Epidermal melanocyte (primary cell): Measurements from ENCODE around the gene ULK1.
A peak's percentile ranks its signal among the peaks of the same experiment; 100 is the strongest.

Experiments used
- DNase-seq: peaks from one replicate; pipeline ENCODE4 v3.0.0; 2011; ENCODE audit warnings: low spot score; ENCODE audit not compliant: insufficient read length

Gene ULK1

DNA sequence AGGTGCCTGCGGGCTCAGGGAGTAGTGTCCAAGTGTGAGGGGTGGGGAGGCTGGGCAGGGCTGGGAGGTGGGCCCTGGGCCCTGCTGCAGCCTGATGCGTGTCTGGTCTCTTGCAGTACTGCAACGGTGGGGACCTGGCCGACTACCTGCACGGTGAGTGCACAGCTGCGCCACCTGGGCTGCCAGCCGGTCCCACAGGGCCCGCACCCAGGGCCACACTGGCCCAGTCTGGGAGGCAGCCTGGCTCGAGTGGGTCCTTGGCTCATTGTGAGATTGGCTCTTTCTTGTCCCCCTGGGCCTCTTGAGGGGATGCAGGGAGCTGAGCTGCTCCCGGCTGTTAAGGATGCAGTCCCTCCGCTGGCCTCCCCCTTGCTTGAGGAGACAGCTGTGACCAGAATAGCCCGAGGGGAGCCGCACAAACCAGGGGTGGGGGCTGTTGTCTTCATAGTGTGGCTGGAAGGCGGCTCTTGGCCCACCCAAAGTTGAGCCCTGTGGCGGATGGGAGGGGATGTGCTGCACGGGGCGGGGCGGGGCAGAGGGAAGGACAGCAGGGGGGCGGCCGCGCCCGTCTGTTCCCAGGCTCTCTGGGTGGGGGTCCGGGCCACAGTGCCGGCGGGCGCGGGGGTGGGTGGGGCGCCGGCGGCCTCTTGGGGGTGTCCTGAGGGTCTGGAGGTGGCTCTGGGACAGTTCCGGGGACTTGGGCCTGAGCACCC is 13.1 kb downstream of the ULK1 start:
- DNase-seq: no peak

- no peak for DNase-seq
Measured at GRCh38 chr12:131908092-131909080, 14.0 kb downstream of the ULK1 start.

DNA sequence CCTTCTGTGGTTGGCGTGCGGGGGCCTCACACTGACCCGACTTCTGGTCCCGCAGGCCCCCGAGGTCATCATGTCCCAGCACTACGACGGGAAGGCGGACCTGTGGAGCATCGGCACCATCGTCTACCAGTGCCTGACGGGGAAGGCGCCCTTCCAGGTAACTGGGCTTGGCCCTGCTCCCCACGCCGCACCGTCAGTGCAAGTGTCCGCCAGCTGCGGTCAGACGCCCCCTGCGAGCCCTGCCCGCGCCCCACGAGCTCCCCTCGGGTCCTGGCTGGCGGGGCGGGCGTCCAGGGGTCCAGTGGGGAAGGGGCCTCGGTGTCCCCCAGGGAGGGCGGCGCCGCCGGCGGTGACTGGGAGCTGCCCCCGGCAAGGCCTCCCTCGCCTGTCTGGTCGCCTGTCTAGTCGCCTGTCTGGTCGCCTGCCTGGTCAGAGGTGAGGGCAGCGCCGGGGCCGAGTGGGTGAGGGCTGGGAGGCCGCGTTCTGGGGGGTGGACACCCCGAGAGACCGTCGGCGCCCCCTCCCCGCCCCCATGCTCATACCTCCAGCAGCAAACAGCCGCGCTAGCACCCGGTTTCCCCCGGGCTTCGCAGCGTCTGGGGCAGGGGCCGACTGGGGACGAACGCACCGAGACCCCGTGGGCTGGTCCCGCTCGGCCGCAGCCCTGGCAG is 14.8 kb downstream of the ULK1 start:
- no peak for DNase-seq

DNA sequence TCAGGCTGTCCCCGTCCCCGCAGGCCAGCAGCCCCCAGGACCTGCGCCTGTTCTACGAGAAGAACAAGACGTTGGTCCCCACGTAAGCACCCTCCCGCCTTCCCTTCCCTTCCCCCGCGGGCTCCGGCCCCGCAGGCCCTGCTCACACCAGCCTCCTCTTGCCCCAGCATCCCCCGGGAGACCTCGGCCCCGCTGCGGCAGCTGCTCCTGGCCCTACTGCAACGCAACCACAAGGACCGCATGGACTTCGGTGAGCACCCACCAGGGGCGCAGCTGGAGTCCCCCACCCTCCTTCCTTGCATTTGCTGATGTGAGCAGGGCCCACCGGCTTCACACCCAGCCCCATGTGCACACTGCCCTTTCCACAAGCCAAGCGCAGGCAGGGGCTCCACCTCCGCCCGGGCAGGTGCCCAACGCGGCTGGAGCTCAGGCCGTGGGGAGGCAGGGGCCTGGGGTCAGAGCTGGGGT is 15.4 kb downstream of the ULK1 start:
- no peak for DNase-seq

GRCh38 chr12:131910302-131911027 is 16.0 kb downstream of the ULK1 start:
- no peak for DNase-seq

DNA sequence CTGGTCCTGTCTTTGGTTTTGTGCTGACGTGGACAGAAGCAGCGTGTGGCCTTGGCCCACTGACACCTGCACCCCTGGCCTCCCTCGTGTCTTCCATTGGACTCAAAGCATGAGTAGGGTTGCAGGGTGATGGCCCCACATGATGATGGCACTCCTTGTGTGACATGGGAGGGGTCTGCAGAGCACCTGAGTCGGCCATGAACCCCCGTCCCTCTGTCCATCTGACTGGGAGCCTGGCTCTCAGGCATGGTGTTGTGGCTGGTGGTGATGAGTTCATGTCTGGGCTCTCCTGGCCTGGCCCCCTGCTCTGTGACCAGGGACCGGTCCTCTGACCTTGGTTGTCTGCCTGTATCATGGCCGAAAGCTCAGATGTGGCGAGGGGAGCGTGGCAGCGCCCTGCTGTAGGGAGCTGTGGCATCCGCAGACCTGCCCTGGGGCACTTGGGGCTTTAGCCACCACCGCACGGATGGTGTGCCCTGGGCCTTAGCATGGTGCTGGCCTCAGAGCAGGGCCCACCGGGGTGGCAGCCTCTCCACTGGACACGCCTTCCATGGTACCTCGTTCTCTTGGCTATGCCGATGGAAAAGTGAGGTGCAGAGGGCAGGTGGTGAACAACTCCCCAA is 16.7 kb downstream of the ULK1 start:
- DNase-seq: no peak

GRCh38 chr12:131911851-131912477 is 17.5 kb downstream of the ULK1 start:
- no peak for DNase-seq

DNA sequence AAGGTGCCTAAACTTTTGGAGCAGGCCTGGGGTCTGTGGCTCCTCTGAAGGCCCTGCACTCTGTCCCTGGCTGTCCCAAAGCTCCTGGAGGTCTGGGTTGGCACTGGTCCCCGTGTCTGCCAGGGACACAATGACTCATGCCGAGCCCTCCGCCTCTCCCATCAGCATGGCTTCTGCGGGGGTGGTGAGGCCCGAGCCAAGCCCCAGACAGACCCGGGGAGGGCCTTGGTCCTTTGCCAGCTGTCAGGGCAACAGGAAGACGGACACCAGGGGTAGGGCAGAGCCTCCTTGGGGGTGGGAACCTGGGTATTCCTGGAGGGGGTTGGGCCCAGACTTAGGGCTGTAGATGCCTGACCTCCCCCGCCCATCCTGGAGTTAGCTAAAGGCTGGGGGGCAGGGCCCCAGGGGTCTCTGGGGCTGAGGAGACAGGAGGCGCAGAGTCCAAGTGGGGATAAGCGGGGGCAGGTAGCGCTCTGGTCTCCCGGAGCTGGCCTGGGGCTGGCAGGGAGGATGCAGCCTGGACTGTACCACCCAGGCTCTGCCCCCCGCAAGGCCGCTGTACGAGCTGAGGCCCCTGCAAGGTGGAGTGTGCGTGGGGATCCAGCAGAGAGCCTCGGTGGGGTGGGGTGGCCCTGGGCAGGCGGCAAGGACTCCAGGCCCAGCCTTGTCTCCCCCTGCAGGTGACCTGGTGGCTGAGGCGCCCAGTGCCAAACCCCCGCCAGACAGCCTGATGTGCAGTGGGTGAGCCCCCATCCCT is 18.3 kb downstream of the ULK1 start:
- peak; percentile 90 for DNase-seq

DNA sequence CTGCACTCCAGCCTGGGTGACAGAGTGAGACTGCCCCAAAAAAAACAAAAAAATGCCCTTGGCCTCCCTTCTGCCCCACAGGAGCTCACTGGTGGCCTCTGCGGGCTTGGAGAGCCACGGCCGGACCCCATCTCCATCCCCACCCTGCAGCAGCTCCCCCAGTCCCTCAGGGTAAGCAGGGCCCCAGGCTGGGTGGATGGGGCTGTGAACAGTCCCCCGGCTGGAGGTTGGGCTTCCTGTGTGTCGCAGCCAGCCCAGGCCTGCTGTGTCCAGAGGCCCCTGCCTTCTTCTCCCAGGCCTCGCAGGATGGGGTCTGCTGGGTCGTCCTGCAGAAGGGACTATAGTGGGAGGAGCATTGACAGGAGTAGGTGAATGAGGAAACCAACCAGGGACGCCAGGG is 19.2 kb downstream of the ULK1 start:
- DNase-seq: no peak

- no peak for DNase-seq
Measured at GRCh38 chr12:131914179-131914702, 19.8 kb downstream of the ULK1 start.

DNA sequence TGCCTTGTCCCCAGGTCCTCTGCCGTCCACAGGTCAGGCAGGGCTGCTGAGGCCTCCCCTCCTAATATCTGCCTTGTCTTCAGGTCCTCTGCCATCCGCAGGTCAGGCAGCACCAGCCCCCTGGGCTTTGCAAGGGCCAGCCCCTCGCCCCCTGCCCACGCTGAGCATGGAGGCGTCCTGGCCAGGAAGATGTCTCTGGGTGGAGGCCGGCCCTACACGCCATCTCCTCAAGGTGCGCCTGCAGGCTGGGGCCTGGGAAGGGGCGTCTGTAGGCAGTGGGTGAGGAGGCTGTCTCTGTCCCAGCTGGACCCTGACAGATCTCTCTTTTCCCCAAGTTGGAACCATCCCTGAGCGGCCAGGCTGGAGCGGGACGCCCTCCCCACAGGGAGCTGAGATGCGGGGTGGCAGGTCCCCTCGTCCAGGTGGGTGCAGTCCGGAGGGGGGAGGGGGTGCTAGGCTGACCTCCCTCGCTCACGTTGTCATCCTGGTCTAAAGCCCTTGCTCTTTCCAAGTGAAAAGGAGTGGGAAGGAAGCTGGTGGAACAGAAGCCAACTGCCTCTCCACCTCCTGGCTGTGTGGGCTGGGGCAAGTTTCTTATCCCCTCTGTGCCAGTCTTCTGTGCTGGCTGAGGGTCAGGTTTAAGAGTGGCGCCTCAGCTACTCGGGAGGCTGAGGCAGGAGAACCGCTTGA is 20.7 kb downstream of the ULK1 start:
- no peak for DNase-seq

DNA sequence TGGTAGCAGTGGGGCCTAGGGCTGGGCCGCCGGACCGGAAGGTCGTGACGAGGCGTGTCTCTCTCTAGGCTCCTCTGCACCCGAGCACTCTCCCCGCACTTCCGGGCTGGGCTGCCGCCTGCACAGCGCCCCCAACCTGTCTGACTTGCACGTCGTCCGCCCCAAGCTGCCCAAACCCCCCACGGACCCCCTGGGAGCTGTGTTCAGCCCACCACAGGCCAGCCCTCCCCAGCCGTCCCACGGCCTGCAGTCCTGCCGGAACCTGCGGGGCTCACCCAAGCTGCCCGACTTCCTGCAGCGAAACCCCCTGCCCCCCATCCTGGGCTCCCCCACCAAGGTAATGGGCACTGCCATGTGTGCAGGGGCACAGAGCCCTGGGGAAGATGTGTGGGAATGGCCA is 21.4 kb downstream of the ULK1 start:
- no peak for DNase-seq

GRCh38 chr12:131916306-131917138 is 22.1 kb downstream of the ULK1 start:
- no peak for DNase-seq

DNA sequence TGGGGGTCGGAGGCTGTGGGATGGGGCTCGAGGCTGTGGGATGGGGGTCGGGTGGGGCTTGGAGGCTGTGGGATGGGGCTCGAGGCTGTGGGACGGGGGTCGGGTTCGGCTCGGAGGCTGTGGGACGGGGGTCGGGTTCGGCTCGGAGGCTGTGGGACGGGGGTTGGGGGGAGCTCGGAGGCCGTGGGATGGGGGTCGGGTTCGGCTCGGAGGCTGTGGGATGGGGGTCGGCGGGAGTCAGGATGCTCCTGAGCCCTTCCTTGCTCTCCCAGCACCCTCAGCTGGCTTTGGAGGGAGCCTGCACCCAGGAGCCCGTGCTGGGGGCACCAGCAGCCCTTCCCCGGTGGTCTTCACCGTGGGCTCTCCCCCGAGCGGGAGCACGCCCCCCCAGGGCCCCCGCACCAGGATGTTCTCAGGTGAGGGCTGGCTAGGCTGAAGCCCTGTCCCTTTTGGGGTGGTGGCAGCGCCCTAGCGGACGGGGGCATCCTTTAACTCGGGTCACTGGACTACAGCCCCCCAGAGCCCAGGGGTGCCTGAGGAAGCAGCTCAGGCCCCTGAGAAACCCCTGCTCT is 22.8 kb downstream of the ULK1 start:
- DNase-seq: peak; percentile 15

DNA sequence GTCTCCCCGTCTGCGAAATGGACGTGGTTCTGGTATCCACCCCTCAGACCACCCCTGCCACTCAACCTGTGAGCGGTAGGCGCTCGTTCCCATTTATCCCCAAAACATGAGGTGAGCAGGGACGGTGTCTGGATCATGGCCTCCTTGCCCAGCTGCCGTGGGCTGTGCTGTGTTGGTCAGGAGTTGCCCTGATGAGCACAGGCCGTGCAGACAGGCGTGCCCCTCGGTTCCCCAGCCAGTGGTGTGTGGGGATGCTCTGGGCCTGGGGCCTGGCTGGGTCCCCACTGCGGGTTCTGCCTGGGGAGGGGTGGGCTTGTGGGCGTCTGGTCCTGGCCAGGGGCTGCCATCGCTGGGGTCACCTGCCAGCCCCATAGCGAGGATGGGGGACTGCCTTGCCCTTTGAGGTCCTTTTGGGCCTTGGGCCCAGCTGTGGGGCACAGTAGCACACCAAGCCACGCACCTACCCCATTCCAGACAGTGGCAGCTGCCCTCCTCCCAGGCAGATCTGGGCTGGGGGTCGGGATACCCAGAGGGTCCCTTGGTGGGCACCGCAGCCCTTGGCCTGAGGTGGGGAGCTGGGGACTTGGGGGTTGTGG is 23.4 kb downstream of the ULK1 start:
- no peak for DNase-seq

DNA sequence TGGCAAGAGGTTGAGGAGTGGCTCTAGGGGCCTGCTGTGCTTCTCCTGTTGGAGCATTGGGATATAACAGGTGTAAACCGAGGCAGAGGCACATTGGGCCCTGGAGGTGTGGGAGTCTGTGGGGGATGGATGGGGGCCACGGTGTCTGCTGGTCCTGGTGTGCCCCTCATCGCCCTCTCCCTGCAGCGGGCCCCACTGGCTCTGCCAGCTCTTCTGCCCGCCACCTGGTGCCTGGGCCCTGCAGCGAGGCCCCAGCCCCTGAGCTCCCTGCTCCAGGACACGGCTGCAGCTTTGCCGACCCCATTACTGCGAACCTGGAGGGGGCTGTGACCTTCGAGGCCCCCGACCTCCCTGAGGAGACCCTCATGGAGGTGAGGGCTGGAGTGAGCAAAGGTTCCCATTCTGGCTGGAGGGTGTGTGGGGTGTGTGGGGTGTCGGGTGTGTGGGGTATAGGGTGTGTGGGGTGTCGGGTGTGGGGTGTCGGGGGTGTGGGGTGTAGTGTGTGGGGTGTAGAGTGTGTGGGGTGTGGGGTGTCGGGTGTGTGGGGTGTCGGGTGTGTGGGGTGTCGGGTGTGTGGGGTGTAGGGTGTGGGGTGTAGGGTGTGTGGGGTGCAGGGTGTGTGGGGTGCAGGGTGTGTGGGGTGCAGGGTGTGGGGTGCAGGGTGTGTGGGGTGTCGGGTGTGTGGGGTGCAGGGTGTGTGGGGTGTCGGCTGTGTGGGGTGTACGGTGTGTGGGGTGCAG is 24.1 kb downstream of the ULK1 start:
- DNase-seq: no peak

DNA sequence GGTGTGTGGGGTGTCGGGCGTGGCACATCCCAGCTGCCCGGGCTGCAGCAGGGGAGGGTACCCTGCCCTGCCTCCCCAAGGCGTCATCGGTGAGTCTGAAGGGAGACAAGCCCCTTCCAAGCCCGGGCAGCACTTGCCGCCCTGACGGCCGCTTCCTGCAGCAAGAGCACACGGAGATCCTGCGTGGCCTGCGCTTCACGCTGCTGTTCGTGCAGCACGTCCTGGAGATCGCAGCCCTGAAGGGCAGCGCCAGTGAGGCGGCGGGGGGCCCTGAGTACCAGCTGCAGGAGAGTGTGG is 24.6 kb downstream of the ULK1 start:
- DNase-seq: no peak
